GM19043 (cell line): ENCODE measurements around the gene DBH.
"Not testable (repeated sequence)": the region's sequence is repeated elsewhere in the genome, so short reads cannot be mapped to it uniquely, and the experiment has no call there.

ENCODE experiments used
- ATAC-seq: cut with Tn5 transposase; IDR thresholded peaks from one replicate; pipeline ENCODE4 v1.9.1; 2021; ENCODE audit warnings: low read depth; ENCODE audit not compliant: unreplicated experiment

Gene DBH

GRCh38 chr9:133661846-133662540 lies 25.8 kb downstream of the DBH start:
- ATAC-seq = no peak

- no peak for ATAC-seq
Measured at GRCh38 chr9:133664173-133665050, 28.2 kb downstream of the DBH start.

GRCh38 chr9:133665096-133665495 lies 28.9 kb downstream of the DBH start:
- no peak for ATAC-seq

- no peak for ATAC-seq
Measured at GRCh38 chr9:133665535-133665934, 29.4 kb downstream of the DBH start.

DNA sequence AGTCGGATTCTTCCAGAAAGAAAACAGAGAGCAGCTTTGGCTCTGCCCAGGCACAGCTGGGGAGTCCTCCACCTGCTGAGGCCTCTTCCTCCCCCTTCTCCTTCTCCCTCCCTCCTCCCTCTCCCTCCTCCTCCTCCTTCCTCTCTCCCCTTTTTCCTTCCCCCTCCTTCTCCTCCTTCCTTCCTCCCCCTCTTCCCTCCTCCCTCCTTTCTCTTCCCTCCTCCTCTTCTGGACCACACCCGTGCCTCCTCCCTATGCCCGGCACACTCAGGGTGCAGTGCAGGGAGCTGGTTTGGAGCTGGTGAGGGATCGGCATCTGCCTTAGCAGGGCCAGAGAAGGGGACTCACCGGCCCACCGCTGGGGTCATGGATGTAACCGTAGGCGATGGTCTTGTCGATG lies 30.2 kb downstream of the DBH start:
- ATAC-seq = no peak

GRCh38 chr9:133666845-133667244 lies 30.7 kb downstream of the DBH start:
- no peak for ATAC-seq

GRCh38 chr9:133667759-133668450 lies 31.7 kb downstream of the DBH start:
- ATAC-seq = no peak

DNA sequence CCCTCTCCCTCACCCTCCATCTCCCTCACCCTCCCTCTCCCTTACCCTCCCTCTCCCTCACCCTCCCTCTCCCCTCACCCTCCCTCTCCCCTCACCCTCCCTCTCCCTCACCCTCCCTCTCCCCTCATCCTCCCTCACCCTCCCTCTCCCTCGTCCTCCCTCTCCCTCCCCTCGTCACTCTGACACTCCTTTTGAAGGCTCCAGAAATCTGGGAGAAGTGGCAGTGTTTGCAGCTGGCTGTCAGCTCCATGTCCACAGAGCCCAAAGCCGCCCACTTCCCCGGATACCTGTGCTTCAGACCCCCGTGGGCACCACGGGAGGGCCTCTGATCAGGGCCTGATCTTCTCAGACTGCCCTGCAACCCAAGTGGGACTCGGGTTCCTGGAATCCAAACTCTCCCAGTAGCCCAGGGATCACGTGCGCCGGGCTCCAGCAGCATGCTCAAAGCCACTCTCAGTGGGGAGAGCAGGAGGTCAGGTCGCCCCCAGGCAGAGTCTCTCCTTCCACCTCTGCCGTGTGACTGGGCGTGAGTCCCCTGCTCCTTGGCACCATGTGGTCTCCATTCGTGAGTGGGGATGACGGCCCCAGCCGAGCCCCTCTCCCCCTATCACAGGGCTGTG lies 33.1 kb downstream of the DBH start:
- no peak for ATAC-seq

GRCh38 chr9:133670466-133670865 lies 34.3 kb downstream of the DBH start:
- ATAC-seq = no peak

- ATAC-seq = no peak
Measured at GRCh38 chr9:133671371-133671770, 35.2 kb downstream of the DBH start.

GRCh38 chr9:133672503-133673257 lies 36.5 kb downstream of the DBH start:
- no peak for ATAC-seq

GRCh38 chr9:133673258-133673655 lies 37.1 kb downstream of the DBH start:
- ATAC-seq = no peak

DNA sequence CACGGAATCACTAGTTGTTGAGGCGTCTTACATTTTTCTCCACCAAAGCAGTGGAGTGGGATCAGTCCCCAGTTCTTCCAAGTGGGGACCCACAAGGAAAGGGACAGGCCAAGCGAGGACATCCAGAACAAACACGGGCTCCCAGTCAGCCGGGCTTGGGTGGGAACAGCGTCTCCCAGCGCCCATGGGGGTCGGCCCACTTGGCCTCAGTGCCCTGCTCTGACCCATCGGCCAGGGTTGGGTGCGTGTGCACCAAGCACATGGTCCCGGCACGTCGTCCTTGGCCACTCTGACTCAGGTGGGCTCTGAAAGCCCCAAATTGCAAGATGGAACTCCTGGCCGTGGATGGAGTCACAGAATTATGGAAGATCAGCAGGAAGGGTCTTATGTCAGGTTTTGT lies 37.9 kb downstream of the DBH start:
- ATAC-seq = no peak

GRCh38 chr9:133675796-133676195 lies 39.6 kb downstream of the DBH start:
- ATAC-seq = not testable (repeated sequence)

- no peak for ATAC-seq
Measured at GRCh38 chr9:133676450-133676849, 40.3 kb downstream of the DBH start.

DNA sequence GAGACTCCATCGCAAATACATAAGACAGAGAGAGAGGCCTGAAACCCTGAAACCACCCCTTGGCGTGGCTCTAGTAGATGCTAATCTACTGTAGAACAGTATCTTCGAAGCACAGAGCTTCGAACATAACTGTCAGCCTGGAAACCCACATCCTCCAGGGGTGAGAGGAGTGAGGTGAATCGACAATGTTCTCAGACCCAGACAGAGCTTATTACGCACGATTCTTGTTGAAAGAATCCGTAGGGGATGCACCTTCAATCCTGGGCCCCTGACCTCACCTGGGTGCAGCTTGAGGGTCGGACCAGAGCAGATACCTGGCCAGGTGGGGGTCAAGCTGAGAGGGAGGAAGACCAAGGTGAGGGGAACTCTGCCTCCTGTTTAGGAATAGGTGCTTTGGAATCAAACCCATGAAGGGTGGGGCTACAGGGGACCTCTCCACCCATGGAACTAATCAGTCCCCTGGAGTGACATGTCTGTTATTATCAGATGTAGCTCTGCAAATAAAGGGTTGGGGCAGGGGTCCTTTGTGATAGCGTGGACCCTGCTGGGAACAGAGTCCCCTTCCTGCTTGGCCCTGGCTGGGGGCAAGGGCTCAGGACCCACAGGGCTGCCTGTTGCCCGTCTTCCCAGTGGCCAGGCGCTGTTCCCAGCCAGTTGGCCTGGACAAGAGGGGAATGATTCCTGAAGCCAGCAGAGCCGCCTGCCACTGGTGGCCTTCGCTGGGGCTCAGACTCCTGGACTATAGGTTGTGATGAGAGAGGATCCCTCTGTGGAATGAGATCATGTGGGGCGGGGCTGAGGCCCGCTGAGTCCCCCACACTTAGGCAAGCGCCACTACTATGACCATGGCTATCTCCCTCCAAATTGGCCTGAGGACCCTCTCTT lies 41.2 kb downstream of the DBH start:
- no peak for ATAC-seq

DNA sequence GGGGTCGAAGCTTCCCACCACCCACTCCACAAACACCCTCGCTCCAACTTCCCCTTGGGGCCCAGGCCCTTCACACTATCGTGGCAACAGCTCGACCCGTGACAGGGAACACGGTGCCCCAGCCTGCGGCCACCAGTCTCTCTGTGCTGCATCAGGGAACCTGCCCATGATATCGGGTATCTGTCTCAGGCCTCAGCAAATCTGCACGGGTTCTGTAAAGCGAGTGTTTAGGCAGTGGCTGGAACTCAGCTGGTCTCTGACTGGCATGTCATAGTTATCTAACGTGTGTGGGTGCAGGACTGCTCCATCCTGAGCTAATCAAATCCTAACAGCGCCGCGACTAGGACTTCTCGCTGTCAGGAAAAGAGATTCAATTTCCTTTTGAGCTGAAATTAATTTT lies 42.9 kb downstream of the DBH start:
- no peak for ATAC-seq

GRCh38 chr9:133679466-133680061 lies 43.4 kb downstream of the DBH start:
- ATAC-seq = no peak
